ENCODE results near the gene GRM7. TPM values are rescaled to one million over a fixed set of nuclear protein-coding genes. Genes with fewer than 3 reads are reported as not detected.

GRM7 gene
- total RNA-seq, 1 experiment from 2014 or later, result not detected

DNA sequence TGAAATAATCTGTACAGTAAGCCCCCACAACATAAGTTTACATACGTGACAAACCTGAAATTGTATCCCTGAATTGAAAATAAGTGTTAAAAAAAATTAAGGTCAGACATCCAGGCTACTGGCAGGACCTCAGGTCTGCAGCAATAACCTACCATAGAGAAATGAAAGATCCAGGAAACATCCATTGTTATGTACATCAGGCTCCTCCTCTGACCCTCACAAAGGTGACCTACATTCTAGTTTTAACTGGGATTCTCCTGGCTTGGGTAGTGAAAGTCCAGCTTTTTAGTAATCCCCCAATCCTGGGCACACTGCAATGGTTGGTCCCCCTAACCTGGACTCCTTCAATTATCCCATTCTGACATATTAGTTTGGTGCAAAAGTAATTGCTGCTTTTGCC lies 891.1 kb downstream of the GRM7 start:
- Histone ChIP-seq H3K4me2 (ENCODE audit: low read length) (no peak overlapping the region), H3K27me3 (ENCODE audit: insufficient read depth, low read length) (no peaks in the 10 kb centered on the region), H2AFZ (ENCODE audit: low read depth, low read length, poor library complexity, severe bottlenecking) (no peak overlapping the region), H3K9ac (ENCODE audit: low read length) (no peak overlapping the region), H3K4me1 (ENCODE audit: control insufficient read depth in 1 of 2, insufficient read depth in 2 of 2, low read length in 2 of 2) (no peaks in the 10 kb centered on the region), H3K36me3 (ENCODE audit: control insufficient read depth in 1 of 2, insufficient read depth in 2 of 2, low read length in 2 of 2) (no peaks in the 10 kb centered on the region), H3K4me3 (replicated peaks in 1 of 2; ENCODE audit: low read depth in 1 of 2, low read length in 2 of 2) (no peak overlapping the region), H3K9me3 (ENCODE audit: control insufficient read depth in 1 of 2, insufficient read depth in 1 of 2, low read depth in 1 of 2, low read length in 2 of 2) (no peaks in the 10 kb centered on the region), H3K9me2 (ENCODE audit: insufficient read depth) (no peaks in the 10 kb centered on the region), H3K27ac (ENCODE audit: low read depth, low read length) (no peak overlapping the region), H3K79me2 (ENCODE audit: insufficient read depth, low read length) (no peaks in the 10 kb centered on the region), H4K20me1 (ENCODE audit: insufficient read depth) (no peaks in the 10 kb centered on the region)
- intact Hi-C loops (cut with micrococcal nuclease), result no loop called here
- ChIA-PET RAD21 (ENCODE audit: low non-redundant PET in 1 of 2, low total read pairs in 2 of 2, uncharacterized antibody in 2 of 2, unreplicated experiment in 2 of 2) (no interaction called here), CTCF (no interaction called here), POLR2A (no interaction called here)
- no peak for TF ChIP-seq RAD21 (IDR thresholded peaks at IDR 0.05; ENCODE audit: low read depth)
- TF ChIP-seq, protein P1, sequence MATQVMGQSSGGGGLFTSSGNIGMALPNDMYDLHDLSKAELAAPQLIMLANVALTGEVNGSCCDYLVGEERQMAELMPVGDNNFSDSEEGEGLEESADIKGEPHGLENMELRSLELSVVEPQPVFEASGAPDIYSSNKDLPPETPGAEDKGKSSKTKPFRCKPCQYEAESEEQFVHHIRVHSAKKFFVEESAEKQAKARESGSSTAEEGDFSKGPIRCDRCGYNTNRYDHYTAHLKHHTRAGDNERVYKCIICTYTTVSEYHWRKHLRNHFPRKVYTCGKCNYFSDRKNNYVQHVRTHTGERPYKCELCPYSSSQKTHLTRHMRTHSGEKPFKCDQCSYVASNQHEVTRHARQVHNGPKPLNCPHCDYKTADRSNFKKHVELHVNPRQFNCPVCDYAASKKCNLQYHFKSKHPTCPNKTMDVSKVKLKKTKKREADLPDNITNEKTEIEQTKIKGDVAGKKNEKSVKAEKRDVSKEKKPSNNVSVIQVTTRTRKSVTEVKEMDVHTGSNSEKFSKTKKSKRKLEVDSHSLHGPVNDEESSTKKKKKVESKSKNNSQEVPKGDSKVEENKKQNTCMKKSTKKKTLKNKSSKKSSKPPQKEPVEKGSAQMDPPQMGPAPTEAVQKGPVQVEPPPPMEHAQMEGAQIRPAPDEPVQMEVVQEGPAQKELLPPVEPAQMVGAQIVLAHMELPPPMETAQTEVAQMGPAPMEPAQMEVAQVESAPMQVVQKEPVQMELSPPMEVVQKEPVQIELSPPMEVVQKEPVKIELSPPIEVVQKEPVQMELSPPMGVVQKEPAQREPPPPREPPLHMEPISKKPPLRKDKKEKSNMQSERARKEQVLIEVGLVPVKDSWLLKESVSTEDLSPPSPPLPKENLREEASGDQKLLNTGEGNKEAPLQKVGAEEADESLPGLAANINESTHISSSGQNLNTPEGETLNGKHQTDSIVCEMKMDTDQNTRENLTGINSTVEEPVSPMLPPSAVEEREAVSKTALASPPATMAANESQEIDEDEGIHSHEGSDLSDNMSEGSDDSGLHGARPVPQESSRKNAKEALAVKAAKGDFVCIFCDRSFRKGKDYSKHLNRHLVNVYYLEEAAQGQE (IDR thresholded peaks at IDR 0.05; ENCODE audit: low read depth), result no peak
- TF ChIP-seq, protein P2, sequence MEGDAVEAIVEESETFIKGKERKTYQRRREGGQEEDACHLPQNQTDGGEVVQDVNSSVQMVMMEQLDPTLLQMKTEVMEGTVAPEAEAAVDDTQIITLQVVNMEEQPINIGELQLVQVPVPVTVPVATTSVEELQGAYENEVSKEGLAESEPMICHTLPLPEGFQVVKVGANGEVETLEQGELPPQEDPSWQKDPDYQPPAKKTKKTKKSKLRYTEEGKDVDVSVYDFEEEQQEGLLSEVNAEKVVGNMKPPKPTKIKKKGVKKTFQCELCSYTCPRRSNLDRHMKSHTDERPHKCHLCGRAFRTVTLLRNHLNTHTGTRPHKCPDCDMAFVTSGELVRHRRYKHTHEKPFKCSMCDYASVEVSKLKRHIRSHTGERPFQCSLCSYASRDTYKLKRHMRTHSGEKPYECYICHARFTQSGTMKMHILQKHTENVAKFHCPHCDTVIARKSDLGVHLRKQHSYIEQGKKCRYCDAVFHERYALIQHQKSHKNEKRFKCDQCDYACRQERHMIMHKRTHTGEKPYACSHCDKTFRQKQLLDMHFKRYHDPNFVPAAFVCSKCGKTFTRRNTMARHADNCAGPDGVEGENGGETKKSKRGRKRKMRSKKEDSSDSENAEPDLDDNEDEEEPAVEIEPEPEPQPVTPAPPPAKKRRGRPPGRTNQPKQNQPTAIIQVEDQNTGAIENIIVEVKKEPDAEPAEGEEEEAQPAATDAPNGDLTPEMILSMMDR (IDR thresholded peaks at IDR 0.05 in 2 of 3, conservative IDR thresholded peaks at IDR 0.05 in 1 of 3; ENCODE audit: borderline replicate concordance in 1 of 3, insufficient read depth in 1 of 3, low read depth in 2 of 3, low read length in 2 of 3), result no peak
- no peak for TF ChIP-seq POLR2A (IDR thresholded peaks at IDR 0.05; ENCODE audit: borderline replicate concordance, extremely low read depth, insufficient read depth, insufficient read length)
- TF ChIP-seq TCF7L2 (IDR thresholded peaks at IDR 0.05; ENCODE audit: borderline replicate concordance, extremely low read depth, insufficient read depth, insufficient read length), result no peak
- no peak for DNase-seq (ENCODE audit: low read depth, low spot score)
- no peak for ATAC-seq
- BruUV-seq (replicated peaks), result no TSS peak
